Endothelial cell of umbilical vein (primary cell): ENCODE data around the gene PHF2. TPM values are rescaled to one million over a fixed set of nuclear protein-coding genes. Genes with fewer than 3 reads are reported as not detected.

Experiments used
- BruUV-seq: library from RNA; stranded (reverse); fragments of 400-500 nt; replicated peaks from 2 replicates; lab custom pipeline; 2021; lab: Mats Ljungman, UMichigan
- CTCF ChIA-PET: fragments of 300-600, 350-600 bp; sonication (Branson Sonifier 250); formaldehyde crosslinking; loops from one replicate; lab custom pipeline; 2021; ENCODE audit warnings: antibody characterized with exemption, inconsistent platforms; lab: Charles Lee
- POLR2A ChIA-PET: fragments of 300-600, 350-600 bp; sonication (Branson Sonifier 250); formaldehyde crosslinking; loops from one replicate; lab custom pipeline; 2021; ENCODE audit warnings: antibody characterized with exemption, inconsistent platforms; lab: Charles Lee
- DNase-seq: peaks from one replicate; pipeline ENCODE4 v3.0.0-alpha.2; 2011; ENCODE audit warnings: low read depth, low spot score
- FAIRE-seq: peaks from 2 replicates; lab custom pipeline; 2011; peaks lifted over from hg19 to GRCh38; lab: Jason Lieb, UNC
- H2AFZ ChIP-seq: 2 replicates; pipeline ENCODE4 v1.6.0; 2012; ENCODE audit warnings: low read depth, low read length, control low read depth, inconsistent platforms
- H3K27ac ChIP-seq: 2 replicates; pipeline ENCODE4 v1.5.1; 2011; ENCODE audit warnings: low read depth, mild to moderate bottlenecking, control low read depth, low read length, moderate library complexity; ENCODE audit not compliant: insufficient read depth
- H3K27me3 ChIP-seq, 2 experiments: 2 replicates each; pipeline versions ENCODE4 v1.6.0 to v1.6.1; 2011; ENCODE audit warnings: low read length in 2 of 2, mixed read lengths in 1 of 2; ENCODE audit not compliant: control insufficient read depth in 2 of 2, insufficient read depth in 2 of 2
- H3K36me3 ChIP-seq, 2 experiments: 2 replicates in 1 of 2; 3 replicates in 1 of 2; pipeline ENCODE4 v1.5.1; 2011; ENCODE audit warnings: low read length in 2 of 2, mild to moderate bottlenecking in 1 of 2, moderate library complexity in 1 of 2; ENCODE audit not compliant: control insufficient read depth in 2 of 2, insufficient read depth in 2 of 2; ENCODE audit errors: extremely low read depth in 1 of 2
- H3K4me1 ChIP-seq: 3 replicates; pipeline ENCODE4 v1.5.1; 2011; ENCODE audit warnings: mild to moderate bottlenecking, low read length; ENCODE audit not compliant: control insufficient read depth, insufficient read depth; ENCODE audit errors: extremely low read depth
- H3K4me2 ChIP-seq: 2 replicates; pipeline ENCODE4 v1.6.1; 2011; ENCODE audit warnings: low read length, control low read depth, mixed read lengths; ENCODE audit not compliant: insufficient read depth
- H3K4me3 ChIP-seq, 3 experiments: fragments of 200-600 bp in 1 of 3; sonication (generic), shearing (Covaris generic) in 1 of 3; replicated peaks in 1 of 3; 2 replicates each; pipeline ENCODE4 v1.5.1; 2011 to 2016; ENCODE audit warnings: control low read depth in 3 of 3, low read length in 3 of 3, mild to moderate bottlenecking in 2 of 3, inconsistent platforms in 1 of 3, low read depth in 1 of 3, moderate library complexity in 1 of 3; ENCODE audit not compliant: insufficient read depth in 1 of 3
- H3K79me2 ChIP-seq: 2 replicates; pipeline ENCODE4 v1.6.0; 2012; ENCODE audit warnings: low read length, inconsistent platforms; ENCODE audit not compliant: control insufficient read depth, insufficient read depth
- H3K9ac ChIP-seq: replicated peaks from 2 replicates; pipeline ENCODE3; 2011; ENCODE audit warnings: low read length, control low read depth; ENCODE audit not compliant: insufficient read depth; ENCODE audit errors: extremely low read depth
- H3K9me1 ChIP-seq: replicated peaks from 3 replicates; pipeline ENCODE4 v1.6.0; 2011; ENCODE audit warnings: mild to moderate bottlenecking, low read length; ENCODE audit not compliant: control insufficient read depth, insufficient read depth; ENCODE audit errors: extremely low read depth
- H3K9me3 ChIP-seq: replicated peaks from 2 replicates; pipeline ENCODE4 v1.5.1; 2012; ENCODE audit warnings: low read length, inconsistent platforms; ENCODE audit not compliant: control insufficient read depth, insufficient read depth
- H4K20me1 ChIP-seq: replicated peaks from 2 replicates; pipeline ENCODE3; 2011; ENCODE audit warnings: mild to moderate bottlenecking, low read length; ENCODE audit not compliant: control insufficient read depth, insufficient read depth; ENCODE audit errors: extremely low read depth
- EZH2 ChIP-seq: IDR thresholded peaks from 2 replicates; pipeline ENCODE4 v1.6.1; 2012; ENCODE audit warnings: borderline replicate concordance, low read depth, mild to moderate bottlenecking, moderate library complexity, low read length, inconsistent platforms; ENCODE audit not compliant: severe bottlenecking
- FOS ChIP-seq: IDR thresholded peaks from 2 replicates; pipeline ENCODE4 v1.6.1; 2011; ENCODE audit warnings: mild to moderate bottlenecking, low read length, moderate library complexity, borderline replicate concordance; ENCODE audit not compliant: insufficient read depth
- GATA2 ChIP-seq: IDR thresholded peaks from 2 replicates; pipeline ENCODE4 v1.7.0; 2011; ENCODE audit warnings: low read depth, mild to moderate bottlenecking, moderate library complexity, mixed read lengths, low read length; ENCODE audit not compliant: insufficient read length, insufficient read depth
- JUN ChIP-seq: IDR thresholded peaks from 2 replicates; pipeline ENCODE4 v1.6.1; 2011; ENCODE audit warnings: borderline replicate concordance, low read depth; ENCODE audit not compliant: insufficient read length, insufficient read depth
- MYC ChIP-seq: IDR thresholded peaks from one replicate; pipeline ENCODE4 v1.6.1; 2011; ENCODE audit warnings: mild to moderate bottlenecking, low read depth, low read length
- POLR2A ChIP-seq: IDR thresholded peaks from 2 replicates; pipeline ENCODE4 v1.6.1; 2012; ENCODE audit warnings: low read depth, mild to moderate bottlenecking, control low read depth, low read length
- POLR2AphosphoS5 ChIP-seq: IDR thresholded peaks from 2 replicates; pipeline ENCODE4 v1.6.1; 2012; ENCODE audit warnings: low read depth, mild to moderate bottlenecking, control low read depth, low read length, moderate library complexity; ENCODE audit not compliant: insufficient read depth
- dilution Hi-C: fragments of 300-500 bp; cut with MboI; formaldehyde crosslinking; loops from one replicate; pipeline ENCODE4 v1.15.0; 2019; ENCODE audit warnings: low sequenced_read_pairs; ENCODE audit not compliant: extremely low pct_ligation_motif_present
- intact Hi-C: fragments of 100-400 bp; cut with micrococcal nuclease; formaldehyde crosslinking; loops from one replicate; pipeline ENCODE4 v1.10.0; 2022
- polyA plus RNA-seq, 4 experiments: library from polyadenylated mRNA; depleted of rRNA in 3 of 4; stranded (reverse) in 3 of 4; unstranded in 1 of 4; fragments of >200 nt; gene quantifications; 2 replicates each; pipeline versions ENCODE4 v1.2.1 to v1.2.3, GENCODE V29; 2011 to 2012; ENCODE audit warnings: missing spikeins in 1 of 4
- total RNA-seq: library from RNA; stranded (reverse); gene quantifications from 2 replicates; pipeline ENCODE4 v1.2.3, GENCODE V29; 2021
- TF ChIP-seq, protein P1 (sequence below): IDR thresholded peaks from 2 replicates; pipeline ENCODE4 v1.6.1; 2011; ENCODE audit not compliant: insufficient read depth, insufficient read length
- TF ChIP-seq, protein P2 (sequence below), 2 donors: IDR thresholded peaks; 1 replicate in 1 of 2; 2 replicates in 1 of 2; pipeline ENCODE4 v1.5.1; 2011; ENCODE audit warnings: low read length in 2 of 2, mild to moderate bottlenecking in 2 of 2, moderate library complexity in 2 of 2, control low read depth in 1 of 2, inconsistent platforms in 1 of 2, low read depth in 1 of 2; ENCODE audit not compliant: insufficient read depth in 1 of 2; ENCODE audit errors: extremely low read depth in 1 of 2

Gene PHF2
- total and polyA plus RNA-seq, 2 donors (not counting 3 experiments of a cell fraction or from before 2014, with no cell fraction given), result 9.8 to 22.5 TPM

GRCh38 chr9:93599571-93600403, 23.4 kb downstream of the PHF2 start:
- Histone ChIP-seq H3K4me2 (no peak overlapping the region), H2AFZ (no peak overlapping the region), H3K27me3 (no peaks in the 10 kb centered on the region), H3K79me2 (peaks cover 13% of the 10 kb centered on the region), H3K9ac (no peak overlapping the region), H3K27ac (no peak overlapping the region), H3K36me3 (no peaks in the 10 kb centered on the region), H3K9me3 (no peaks in the 10 kb centered on the region), H4K20me1 (no peaks in the 10 kb centered on the region), H3K9me1 (no peaks in the 10 kb centered on the region), H3K4me3 (no peak overlapping the region), H3K4me1 (no peaks in the 10 kb centered on the region)
- DNase-seq (no peak), FAIRE-seq (no peak)
- BruUV-seq, result no TSS peak
- CTCF ChIA-PET, result interaction anchor here (1.8 kb wide), 1 partner anchor 33 kb away, joined by 5 read pairs; no protein-coding TSS in a partner anchor
- TF ChIP-seq EZH2, result no peak
- TF ChIP-seq, protein P1, sequence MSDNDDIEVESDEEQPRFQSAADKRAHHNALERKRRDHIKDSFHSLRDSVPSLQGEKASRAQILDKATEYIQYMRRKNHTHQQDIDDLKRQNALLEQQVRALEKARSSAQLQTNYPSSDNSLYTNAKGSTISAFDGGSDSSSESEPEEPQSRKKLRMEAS, result no peak
- TF ChIP-seq MYC, result no peak
- POLR2A ChIA-PET, result no interaction called here
- intact Hi-C loops (no loop called here), dilution Hi-C loops (no loop called here)

GRCh38 chr9:93600504-93600903, 24.1 kb downstream of the PHF2 start:
- peaks cover 16% of the 10 kb centered on the region for H3K79me2 ChIP-seq
- dilution Hi-C loops (no loop called here), intact Hi-C loops (no loop called here)
- DNase-seq (no peak), FAIRE-seq (no peak)
- no peak overlapping the region for H3K4me2 ChIP-seq
- no peak overlapping the region for H2AFZ ChIP-seq
- no peaks in the 10 kb centered on the region for H3K9me1 ChIP-seq
- no peaks in the 10 kb centered on the region for H3K36me3 ChIP-seq
- CTCF ChIA-PET, result interaction anchor here (1.8 kb wide), 1 partner anchor 34 kb away, joined by 5 read pairs; no protein-coding TSS in a partner anchor
- no peak overlapping the region for H3K9ac ChIP-seq
- no peak for TF ChIP-seq GATA2
- no peak for TF ChIP-seq JUN
- TF ChIP-seq, protein P2, sequence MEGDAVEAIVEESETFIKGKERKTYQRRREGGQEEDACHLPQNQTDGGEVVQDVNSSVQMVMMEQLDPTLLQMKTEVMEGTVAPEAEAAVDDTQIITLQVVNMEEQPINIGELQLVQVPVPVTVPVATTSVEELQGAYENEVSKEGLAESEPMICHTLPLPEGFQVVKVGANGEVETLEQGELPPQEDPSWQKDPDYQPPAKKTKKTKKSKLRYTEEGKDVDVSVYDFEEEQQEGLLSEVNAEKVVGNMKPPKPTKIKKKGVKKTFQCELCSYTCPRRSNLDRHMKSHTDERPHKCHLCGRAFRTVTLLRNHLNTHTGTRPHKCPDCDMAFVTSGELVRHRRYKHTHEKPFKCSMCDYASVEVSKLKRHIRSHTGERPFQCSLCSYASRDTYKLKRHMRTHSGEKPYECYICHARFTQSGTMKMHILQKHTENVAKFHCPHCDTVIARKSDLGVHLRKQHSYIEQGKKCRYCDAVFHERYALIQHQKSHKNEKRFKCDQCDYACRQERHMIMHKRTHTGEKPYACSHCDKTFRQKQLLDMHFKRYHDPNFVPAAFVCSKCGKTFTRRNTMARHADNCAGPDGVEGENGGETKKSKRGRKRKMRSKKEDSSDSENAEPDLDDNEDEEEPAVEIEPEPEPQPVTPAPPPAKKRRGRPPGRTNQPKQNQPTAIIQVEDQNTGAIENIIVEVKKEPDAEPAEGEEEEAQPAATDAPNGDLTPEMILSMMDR (IDR thresholded peaks at IDR 0.05; ENCODE audit: extremely low read depth in 1 of 2, insufficient read depth in 1 of 2, low read depth in 1 of 2, low read length in 2 of 2), result no peak
- TF ChIP-seq EZH2, result no peak
- TF ChIP-seq, protein P1, result no peak
- no peak for TF ChIP-seq MYC
- no peak for TF ChIP-seq POLR2A
- TF ChIP-seq FOS, result no peak
- no peak for TF ChIP-seq POLR2AphosphoS5
- no peaks in the 10 kb centered on the region for H4K20me1 ChIP-seq
- H3K27ac ChIP-seq, result no peak overlapping the region
- H3K4me3 ChIP-seq, result no peak overlapping the region
- no peaks in the 10 kb centered on the region for H3K27me3 ChIP-seq
- H3K9me3 ChIP-seq, result no peaks in the 10 kb centered on the region
- H3K4me1 ChIP-seq, result no peaks in the 10 kb centered on the region
- BruUV-seq, result no TSS peak
- POLR2A ChIA-PET, result no interaction called here
